ENCODE data around the gene NHERF1. TPM values are rescaled to one million over a fixed set of nuclear protein-coding genes. Genes with fewer than 3 reads are reported as not detected.

The NHERF1 gene
- total and polyA plus RNA-seq, 2 of the 13 experiments (the other 11 are each of a cell fraction or from before 2014, with no cell fraction given) = 169 to 269 TPM

GRCh38 chr17:74780443-74781238 is 32.2 kb downstream of the NHERF1 start (continued):
- no peak for TF ChIP-seq NAIF1 (CRISPR knock-in tag; IDR thresholded peaks at IDR 0.05; ENCODE audit: borderline replicate concordance)
- TF ChIP-seq TOPORS (CRISPR knock-in tag; IDR thresholded peaks at IDR 0.05) = no peak
- TF ChIP-seq ZNF225 (CRISPR knock-in tag; IDR thresholded peaks at IDR 0.05) = no peak
- TF ChIP-seq ZFX (CRISPR knock-in tag; IDR thresholded peaks at IDR 0.05; ENCODE audit: low read depth) = no peak
- TF ChIP-seq CHD4 (IDR thresholded peaks at IDR 0.05; ENCODE audit: borderline replicate concordance, low read length) = no peak
- TF ChIP-seq TFAP4 (IDR thresholded peaks at IDR 0.05; ENCODE audit: borderline replicate concordance, low read depth) = no peak
- TF ChIP-seq CBX5 (CRISPR knock-in tag; IDR thresholded peaks at IDR 0.05; ENCODE audit: borderline replicate concordance) = no peak
- no peak for TF ChIP-seq SRSF9 (IDR thresholded peaks at IDR 0.05; ENCODE audit: borderline replicate concordance, insufficient read depth, low read depth, low read length, poor library complexity, severe bottlenecking)
- TF ChIP-seq ZNF563 (CRISPR knock-in tag; IDR thresholded peaks at IDR 0.05) = no peak
- TF ChIP-seq MLXIP (CRISPR knock-in tag; IDR thresholded peaks at IDR 0.05; ENCODE audit: borderline replicate concordance) = no peak
- TF ChIP-seq KDM5B (CRISPR knock-in tag; IDR thresholded peaks at IDR 0.05; ENCODE audit: borderline replicate concordance) = no peak
- no peak for TF ChIP-seq RBAK (CRISPR knock-in tag; IDR thresholded peaks at IDR 0.05)
- no peak for TF ChIP-seq RBM22 (optimal IDR thresholded peaks at IDR 0.05; ENCODE audit: low read length)
- peak; percentile 73; the same call in 1 of the 2 replicates for TF ChIP-seq ZFP1 (CRISPR knock-in tag; IDR thresholded peaks at IDR 0.05)
- peak; percentile 60; the same call in 1 of the 2 replicates for TF ChIP-seq ZNF124 (CRISPR knock-in tag; IDR thresholded peaks at IDR 0.05)
- TF ChIP-seq ARID3A (IDR thresholded peaks at IDR 0.05; ENCODE audit: low read depth, low read length) = peak; percentile 41; the same call in 1 of the 2 replicates
- TF ChIP-seq ZBTB25 (CRISPR knock-in tag; IDR thresholded peaks at IDR 0.05) = peak; percentile 64; the same call in 1 of the 2 replicates
- TF ChIP-seq ZNF18 (CRISPR knock-in tag; IDR thresholded peaks at IDR 0.05; ENCODE audit: insufficient replicate concordance) = no peak
- TF ChIP-seq ESRRA (CRISPR knock-in tag; IDR thresholded peaks at IDR 0.05; ENCODE audit: low read depth) = no peak
